GM10248 (cell line): Measurements from ENCODE around the gene SURF4.

Experiments
- CTCF ChIA-PET: fragments of 300-600 bp; sonication (Branson Sonifier 250); formaldehyde crosslinking; extraction: SDS; loops from one replicate; lab custom pipeline; 2021; ENCODE audit warnings: antibody characterized with exemption; lab: Yijun Ruan, JAX
- POLR2A ChIA-PET: fragments of 350-650 bp; sonication (Branson Sonifier 250); formaldehyde crosslinking; extraction: SDS; loops from one replicate; lab custom pipeline; 2020; ENCODE audit warnings: antibody characterized with exemption; lab: Yijun Ruan, JAX
- DNase-seq: peaks from one replicate; pipeline ENCODE4 v3.0.0; 2012; ENCODE audit errors: extremely low spot score
- TF ChIP-seq, protein P1 (sequence below): IDR thresholded peaks from 2 replicates; pipeline ENCODE4 v1.5.1; 2012; ENCODE audit warnings: mild to moderate bottlenecking, low read depth; ENCODE audit errors: extremely low read depth, missing control alignments, control extremely low read depth

Gene SURF4

DNA sequence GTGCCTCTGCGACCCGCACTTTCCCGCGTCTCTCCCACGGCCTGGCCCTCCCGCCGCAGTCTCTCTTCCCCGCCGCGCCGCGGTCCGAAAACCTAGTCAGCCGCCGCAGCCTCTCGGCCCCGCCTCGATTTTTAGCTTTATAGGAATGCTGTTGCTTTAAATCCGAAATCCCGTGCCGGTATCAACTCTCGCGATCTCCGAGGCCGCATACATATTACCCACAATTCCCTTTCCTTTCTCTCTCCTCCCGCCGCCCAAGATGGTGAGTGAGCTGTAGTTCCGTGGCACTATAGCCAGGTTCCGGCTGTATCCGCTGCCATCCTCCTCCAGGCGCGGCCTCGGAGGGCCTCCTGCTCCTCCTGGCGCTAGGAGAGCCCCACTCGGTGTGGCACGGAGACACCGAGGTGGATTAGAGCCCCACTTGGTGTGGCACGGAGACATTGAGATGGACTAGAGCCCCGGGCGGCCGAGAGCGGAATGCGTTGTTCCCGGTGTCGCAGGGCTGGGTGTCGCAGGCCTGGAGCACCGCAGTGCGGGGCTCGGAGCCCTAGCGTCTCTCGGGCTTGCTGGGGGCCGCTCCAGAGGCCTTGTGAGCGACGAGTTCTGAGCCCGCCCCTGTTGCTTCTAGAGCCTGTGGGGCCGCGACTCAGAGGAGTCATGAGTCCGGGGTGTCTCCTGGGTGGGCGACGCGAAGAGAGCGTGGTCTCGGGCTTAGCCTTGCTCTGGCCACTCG, 27.7 kb downstream of the SURF4 start, which contains the start of the genes MED22 and RPL7A:
MED22 (minus strand) TSS at position 147 of the 733 bp plus-strand sequence. CDS start 1,469 bp downstream, outside the sequence.
RPL7A (plus strand) TSS at position 234 of the 733 bp plus-strand sequence; CDS start at position 260, 26 bp downstream.
- ChIA-PET CTCF (no interaction called here), POLR2A (interaction anchor here (0.7 to 2.2 kb wide), 11 partner anchors 8 to 678 kb away, joined by 3 to 14 read pairs (median 4); partner anchors contain the start of genes GTF3C4, GTF3C5, STKLD1 and SURF1)

DNA sequence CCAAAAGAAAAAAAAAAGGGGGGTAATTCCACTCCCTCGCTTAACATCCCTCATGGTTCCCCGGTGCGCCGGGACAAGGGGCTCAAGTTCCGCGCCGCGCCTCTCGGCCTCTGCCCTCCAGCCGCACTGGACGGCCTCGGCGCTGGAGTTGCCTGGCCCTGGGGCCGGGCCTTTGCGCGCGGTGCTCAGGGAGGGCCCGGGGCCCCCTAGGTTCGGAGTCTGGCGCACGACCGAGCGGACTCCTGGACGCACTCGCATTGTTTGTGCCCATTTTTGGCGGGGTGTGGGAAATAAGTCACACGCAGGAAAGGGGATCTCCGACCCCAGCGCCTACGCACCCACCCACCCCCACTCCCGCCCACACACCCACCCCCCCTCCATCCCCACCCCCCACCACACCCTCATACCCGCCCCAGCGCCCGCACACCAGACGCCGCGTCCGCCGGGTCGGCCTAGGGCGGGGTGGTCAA, 28.3 kb downstream of the SURF4 start:
- TF ChIP-seq, protein P1, sequence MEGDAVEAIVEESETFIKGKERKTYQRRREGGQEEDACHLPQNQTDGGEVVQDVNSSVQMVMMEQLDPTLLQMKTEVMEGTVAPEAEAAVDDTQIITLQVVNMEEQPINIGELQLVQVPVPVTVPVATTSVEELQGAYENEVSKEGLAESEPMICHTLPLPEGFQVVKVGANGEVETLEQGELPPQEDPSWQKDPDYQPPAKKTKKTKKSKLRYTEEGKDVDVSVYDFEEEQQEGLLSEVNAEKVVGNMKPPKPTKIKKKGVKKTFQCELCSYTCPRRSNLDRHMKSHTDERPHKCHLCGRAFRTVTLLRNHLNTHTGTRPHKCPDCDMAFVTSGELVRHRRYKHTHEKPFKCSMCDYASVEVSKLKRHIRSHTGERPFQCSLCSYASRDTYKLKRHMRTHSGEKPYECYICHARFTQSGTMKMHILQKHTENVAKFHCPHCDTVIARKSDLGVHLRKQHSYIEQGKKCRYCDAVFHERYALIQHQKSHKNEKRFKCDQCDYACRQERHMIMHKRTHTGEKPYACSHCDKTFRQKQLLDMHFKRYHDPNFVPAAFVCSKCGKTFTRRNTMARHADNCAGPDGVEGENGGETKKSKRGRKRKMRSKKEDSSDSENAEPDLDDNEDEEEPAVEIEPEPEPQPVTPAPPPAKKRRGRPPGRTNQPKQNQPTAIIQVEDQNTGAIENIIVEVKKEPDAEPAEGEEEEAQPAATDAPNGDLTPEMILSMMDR, result no peak
- peak; percentile 75 for DNase-seq
- ChIA-PET POLR2A (interaction anchor here (0.7 to 2.2 kb wide), 11 partner anchors 8 to 677 kb away, joined by 3 to 14 read pairs (median 4); partner anchors contain the start of genes GTF3C4, GTF3C5, STKLD1 and SURF1), CTCF (no interaction called here)

More for the DNA sequence above, 27.7 kb downstream of the SURF4 start, which contains the start of the genes MED22 and RPL7A:
- TF ChIP-seq, protein P1, result no peak
- DNase-seq, result peak; percentile 94

- CTCF ChIA-PET, result no interaction called here
- DNase-seq, result no peak
- POLR2A ChIA-PET, result interaction anchor here (0.6 to 2.2 kb wide), 2 partner anchors 11 to 14 kb away, joined by 3 to 14 read pairs; partner anchors contain the start of genes SURF1 and SURF2
- TF ChIP-seq, protein P1, result no peak
Measured at GRCh38 chr9:133346021-133346785, 29.7 kb downstream of the SURF4 start.

DNA sequence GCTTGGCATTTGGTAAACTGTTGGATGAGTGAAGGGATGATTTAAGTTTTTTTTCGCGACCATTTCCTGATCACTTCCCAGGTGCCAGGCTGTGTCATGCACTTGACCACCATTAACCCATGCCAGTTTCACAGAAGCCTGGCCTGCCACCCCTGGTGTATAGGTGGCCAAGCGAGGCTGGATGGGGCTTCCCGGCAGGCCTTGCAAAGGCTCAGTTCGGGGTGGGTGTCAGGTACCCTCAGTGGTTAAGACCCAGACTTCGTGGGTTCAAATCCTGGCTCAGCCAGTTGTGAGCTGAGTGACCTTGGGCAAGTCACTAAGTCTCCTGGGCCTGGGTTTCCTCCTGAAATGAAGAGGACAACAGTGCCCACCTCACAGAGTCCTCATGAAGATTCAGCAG, 30.3 kb downstream of the SURF4 start:
- DNase-seq, result no peak
- POLR2A ChIA-PET, result no interaction called here
- CTCF ChIA-PET, result no interaction called here
- TF ChIP-seq, protein P1, result no peak

DNA sequence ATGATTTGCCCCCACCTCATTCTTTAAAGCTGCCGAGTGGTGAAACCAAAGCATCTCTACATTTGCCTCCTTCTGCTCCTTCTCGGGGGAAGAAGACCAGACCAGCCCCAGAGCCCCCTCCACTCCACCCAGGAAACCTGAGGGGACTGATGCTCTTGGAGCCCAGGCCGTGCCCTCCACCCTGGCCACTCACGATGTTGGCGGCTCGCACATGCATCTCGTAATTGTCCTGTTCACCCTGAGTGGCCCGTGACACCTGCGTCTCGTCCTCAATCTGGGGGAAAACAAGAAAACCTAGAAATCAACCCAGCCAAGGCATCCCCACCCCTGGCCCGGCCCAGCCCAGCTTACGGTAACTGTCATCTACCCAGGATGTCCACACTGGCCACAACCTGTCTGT, 30.9 kb downstream of the SURF4 start:
- CTCF ChIA-PET, result interaction anchor here (1.1 kb wide), 1 partner anchor 15 kb away, joined by 3 read pairs; no protein-coding TSS in a partner anchor
- no peak for DNase-seq
- POLR2A ChIA-PET, result no interaction called here
- TF ChIP-seq, protein P1, result no peak

DNA sequence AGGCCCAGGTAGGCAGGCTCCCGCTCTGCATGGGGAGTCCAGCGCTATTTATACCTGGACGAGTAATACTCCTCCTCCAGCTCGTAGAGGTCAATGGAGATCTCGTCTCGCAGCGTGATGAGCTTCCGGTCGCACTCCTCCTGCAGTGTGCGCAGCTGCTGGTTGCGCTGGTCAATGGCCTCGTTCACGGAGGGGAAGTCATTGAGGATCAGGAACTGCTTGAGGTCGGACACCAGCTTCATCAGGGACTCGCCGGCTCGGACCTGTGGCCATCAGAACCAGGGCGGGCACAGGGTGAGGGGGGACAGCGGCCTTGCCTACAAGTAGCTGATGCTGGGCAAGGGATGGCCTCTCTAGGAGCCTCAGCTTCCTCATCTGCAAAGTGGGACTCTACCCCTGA, 31.8 kb downstream of the SURF4 start:
- no peak for DNase-seq
- TF ChIP-seq, protein P1, result no peak
- POLR2A ChIA-PET, result no interaction called here
- CTCF ChIA-PET, result interaction anchor here (1.1 to 1.4 kb wide), 2 partner anchors 11 to 14 kb away, joined by 3 to 4 read pairs; no protein-coding TSS in a partner anchor
